H1 (cell line): ENCODE measurements around the gene ATG7. TPM values are rescaled to one million over a fixed set of nuclear protein-coding genes. Genes with fewer than 3 reads are reported as not detected.

Source experiments
- CBX5 ChIP-seq: fragments of 300-800, 300-1000 bp; sonication (generic); IDR thresholded peaks from 2 replicates; pipeline ENCODE4 v1.7.1; 2016; ENCODE audit warnings: antibody characterized with exemption, low read length, low read depth
- GABPA ChIP-seq: IDR thresholded peaks from 2 replicates; pipeline ENCODE4 v1.6.1; 2011; ENCODE audit warnings: mild to moderate bottlenecking, low read length, moderate library complexity, borderline replicate concordance; ENCODE audit not compliant: insufficient read depth
- GTF2F1 ChIP-seq: IDR thresholded peaks from 2 replicates; pipeline ENCODE4 v1.6.1; 2012; ENCODE audit warnings: low read depth, low read length, improper control_type of control experiment, borderline replicate concordance
- HDAC6 ChIP-seq: IDR thresholded peaks from one replicate; pipeline ENCODE4 v1.7.1; 2012; ENCODE audit warnings: low read depth, mild to moderate bottlenecking, inconsistent platforms, low read length, moderate library complexity
- RNF2 ChIP-seq: fragments of 200-900, 300-1000 bp; sonication (generic); IDR thresholded peaks from 2 replicates; pipeline ENCODE4 v1.7.1; 2016; ENCODE audit warnings: borderline replicate concordance, low read depth, mild to moderate bottlenecking, antibody characterized with exemption, low read length; ENCODE audit not compliant: poor library complexity, severe bottlenecking; ENCODE audit errors: missing control alignments
- SIRT6 ChIP-seq: IDR thresholded peaks from one replicate; pipeline ENCODE4 v1.7.1; 2012; ENCODE audit warnings: low read length, inconsistent platforms
- SUZ12 ChIP-seq: fragments of 200-600 bp; sonication (generic); IDR thresholded peaks from 2 replicates; pipeline ENCODE4 v1.6.1; 2012; ENCODE audit warnings: mild to moderate bottlenecking, inconsistent platforms, low read length, moderate library complexity, mixed read lengths
- TCF12 ChIP-seq: IDR thresholded peaks from 2 replicates; pipeline ENCODE4 v1.6.1; 2011; ENCODE audit warnings: low read depth, mild to moderate bottlenecking, low read length
- polyA plus RNA-seq, 7 experiments: library from polyadenylated mRNA; depleted of rRNA in 3 of 7; stranded (reverse) in 5 of 7; unstranded in 2 of 7; fragments of >200 nt in 5 of 7; fragments of 200-250 nt in 2 of 7; gene quantifications; 1 replicate in 5 of 7; 2 replicates in 1 of 7; 4 replicates in 1 of 7; pipeline versions ENCODE4 v1.2.1 to v1.2.3, GENCODE V29; 2011 to 2013; ENCODE audit warnings: missing spikeins in 2 of 7, mixed read lengths in 2 of 7
- total RNA-seq: library from RNA; stranded (reverse); fragmentation: NEBNext Ultra II Directional; extraction: Animal tissue kit (Norgen Biotek cat#: 25700); gene quantifications from 2 replicates; pipeline ENCODE4 v1.2.1, GENCODE V29; 2021
- TF ChIP-seq, protein P1 (sequence below): fragments of 300-600 bp; sonication (generic); IDR thresholded peaks from 2 replicates; pipeline ENCODE4 v1.7.1; 2012; ENCODE audit warnings: low read length, moderate library complexity, mild to moderate bottlenecking, inconsistent platforms; ENCODE audit not compliant: insufficient replicate concordance
- TF ChIP-seq, protein P2 (sequence below): IDR thresholded peaks from 2 replicates; pipeline ENCODE4 v1.6.1; 2011; ENCODE audit warnings: low read depth, mild to moderate bottlenecking, low read length; ENCODE audit not compliant: insufficient read depth
- TF ChIP-seq, protein P3 (sequence below): IDR thresholded peaks from 2 replicates; pipeline ENCODE4 v1.6.1; 2012; ENCODE audit warnings: inconsistent platforms

ATG7 gene
- total and polyA plus RNA-seq, 2 of the 8 experiments (the other 6 are each of a cell fraction or from before 2014, with no cell fraction given) = 15.0 to 19.1 TPM

DNA sequence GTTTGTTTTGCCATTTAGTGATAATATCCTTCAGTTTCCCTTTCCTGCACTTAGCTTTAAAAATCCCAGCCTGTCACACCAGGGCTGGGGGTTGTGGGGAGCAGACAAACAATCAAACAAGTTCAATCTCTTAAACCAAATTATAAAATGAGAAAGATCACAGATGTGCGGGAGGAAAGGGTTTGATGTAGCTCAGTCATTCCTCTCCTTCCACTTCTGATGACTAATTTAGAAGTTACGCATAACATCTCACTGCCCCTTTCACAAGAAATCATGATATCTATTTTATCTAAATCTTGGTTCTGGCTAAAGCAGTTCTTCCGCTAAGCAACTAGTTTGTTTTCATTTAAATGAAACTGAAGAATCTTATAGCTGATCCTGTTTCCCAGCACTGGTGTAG is 34.1 kb upstream of the ATG7 start (continued):
- TF ChIP-seq, protein P1, sequence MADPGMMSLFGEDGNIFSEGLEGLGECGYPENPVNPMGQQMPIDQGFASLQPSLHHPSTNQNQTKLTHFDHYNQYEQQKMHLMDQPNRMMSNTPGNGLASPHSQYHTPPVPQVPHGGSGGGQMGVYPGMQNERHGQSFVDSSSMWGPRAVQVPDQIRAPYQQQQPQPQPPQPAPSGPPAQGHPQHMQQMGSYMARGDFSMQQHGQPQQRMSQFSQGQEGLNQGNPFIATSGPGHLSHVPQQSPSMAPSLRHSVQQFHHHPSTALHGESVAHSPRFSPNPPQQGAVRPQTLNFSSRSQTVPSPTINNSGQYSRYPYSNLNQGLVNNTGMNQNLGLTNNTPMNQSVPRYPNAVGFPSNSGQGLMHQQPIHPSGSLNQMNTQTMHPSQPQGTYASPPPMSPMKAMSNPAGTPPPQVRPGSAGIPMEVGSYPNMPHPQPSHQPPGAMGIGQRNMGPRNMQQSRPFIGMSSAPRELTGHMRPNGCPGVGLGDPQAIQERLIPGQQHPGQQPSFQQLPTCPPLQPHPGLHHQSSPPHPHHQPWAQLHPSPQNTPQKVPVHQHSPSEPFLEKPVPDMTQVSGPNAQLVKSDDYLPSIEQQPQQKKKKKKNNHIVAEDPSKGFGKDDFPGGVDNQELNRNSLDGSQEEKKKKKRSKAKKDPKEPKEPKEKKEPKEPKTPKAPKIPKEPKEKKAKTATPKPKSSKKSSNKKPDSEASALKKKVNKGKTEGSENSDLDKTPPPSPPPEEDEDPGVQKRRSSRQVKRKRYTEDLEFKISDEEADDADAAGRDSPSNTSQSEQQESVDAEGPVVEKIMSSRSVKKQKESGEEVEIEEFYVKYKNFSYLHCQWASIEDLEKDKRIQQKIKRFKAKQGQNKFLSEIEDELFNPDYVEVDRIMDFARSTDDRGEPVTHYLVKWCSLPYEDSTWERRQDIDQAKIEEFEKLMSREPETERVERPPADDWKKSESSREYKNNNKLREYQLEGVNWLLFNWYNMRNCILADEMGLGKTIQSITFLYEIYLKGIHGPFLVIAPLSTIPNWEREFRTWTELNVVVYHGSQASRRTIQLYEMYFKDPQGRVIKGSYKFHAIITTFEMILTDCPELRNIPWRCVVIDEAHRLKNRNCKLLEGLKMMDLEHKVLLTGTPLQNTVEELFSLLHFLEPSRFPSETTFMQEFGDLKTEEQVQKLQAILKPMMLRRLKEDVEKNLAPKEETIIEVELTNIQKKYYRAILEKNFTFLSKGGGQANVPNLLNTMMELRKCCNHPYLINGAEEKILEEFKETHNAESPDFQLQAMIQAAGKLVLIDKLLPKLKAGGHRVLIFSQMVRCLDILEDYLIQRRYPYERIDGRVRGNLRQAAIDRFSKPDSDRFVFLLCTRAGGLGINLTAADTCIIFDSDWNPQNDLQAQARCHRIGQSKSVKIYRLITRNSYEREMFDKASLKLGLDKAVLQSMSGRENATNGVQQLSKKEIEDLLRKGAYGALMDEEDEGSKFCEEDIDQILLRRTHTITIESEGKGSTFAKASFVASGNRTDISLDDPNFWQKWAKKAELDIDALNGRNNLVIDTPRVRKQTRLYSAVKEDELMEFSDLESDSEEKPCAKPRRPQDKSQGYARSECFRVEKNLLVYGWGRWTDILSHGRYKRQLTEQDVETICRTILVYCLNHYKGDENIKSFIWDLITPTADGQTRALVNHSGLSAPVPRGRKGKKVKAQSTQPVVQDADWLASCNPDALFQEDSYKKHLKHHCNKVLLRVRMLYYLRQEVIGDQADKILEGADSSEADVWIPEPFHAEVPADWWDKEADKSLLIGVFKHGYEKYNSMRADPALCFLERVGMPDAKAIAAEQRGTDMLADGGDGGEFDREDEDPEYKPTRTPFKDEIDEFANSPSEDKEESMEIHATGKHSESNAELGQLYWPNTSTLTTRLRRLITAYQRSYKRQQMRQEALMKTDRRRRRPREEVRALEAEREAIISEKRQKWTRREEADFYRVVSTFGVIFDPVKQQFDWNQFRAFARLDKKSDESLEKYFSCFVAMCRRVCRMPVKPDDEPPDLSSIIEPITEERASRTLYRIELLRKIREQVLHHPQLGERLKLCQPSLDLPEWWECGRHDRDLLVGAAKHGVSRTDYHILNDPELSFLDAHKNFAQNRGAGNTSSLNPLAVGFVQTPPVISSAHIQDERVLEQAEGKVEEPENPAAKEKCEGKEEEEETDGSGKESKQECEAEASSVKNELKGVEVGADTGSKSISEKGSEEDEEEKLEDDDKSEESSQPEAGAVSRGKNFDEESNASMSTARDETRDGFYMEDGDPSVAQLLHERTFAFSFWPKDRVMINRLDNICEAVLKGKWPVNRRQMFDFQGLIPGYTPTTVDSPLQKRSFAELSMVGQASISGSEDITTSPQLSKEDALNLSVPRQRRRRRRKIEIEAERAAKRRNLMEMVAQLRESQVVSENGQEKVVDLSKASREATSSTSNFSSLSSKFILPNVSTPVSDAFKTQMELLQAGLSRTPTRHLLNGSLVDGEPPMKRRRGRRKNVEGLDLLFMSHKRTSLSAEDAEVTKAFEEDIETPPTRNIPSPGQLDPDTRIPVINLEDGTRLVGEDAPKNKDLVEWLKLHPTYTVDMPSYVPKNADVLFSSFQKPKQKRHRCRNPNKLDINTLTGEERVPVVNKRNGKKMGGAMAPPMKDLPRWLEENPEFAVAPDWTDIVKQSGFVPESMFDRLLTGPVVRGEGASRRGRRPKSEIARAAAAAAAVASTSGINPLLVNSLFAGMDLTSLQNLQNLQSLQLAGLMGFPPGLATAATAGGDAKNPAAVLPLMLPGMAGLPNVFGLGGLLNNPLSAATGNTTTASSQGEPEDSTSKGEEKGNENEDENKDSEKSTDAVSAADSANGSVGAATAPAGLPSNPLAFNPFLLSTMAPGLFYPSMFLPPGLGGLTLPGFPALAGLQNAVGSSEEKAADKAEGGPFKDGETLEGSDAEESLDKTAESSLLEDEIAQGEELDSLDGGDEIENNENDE = no peak
- TF ChIP-seq, protein P2, sequence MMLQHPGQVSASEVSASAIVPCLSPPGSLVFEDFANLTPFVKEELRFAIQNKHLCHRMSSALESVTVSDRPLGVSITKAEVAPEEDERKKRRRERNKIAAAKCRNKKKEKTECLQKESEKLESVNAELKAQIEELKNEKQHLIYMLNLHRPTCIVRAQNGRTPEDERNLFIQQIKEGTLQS = no peak
- TF ChIP-seq TCF12 (no peak), CBX5 (no peak), GABPA (no peak), SIRT6 (no peak), HDAC6 (no peak), SUZ12 (no peak), RNF2 (no peak), GTF2F1 (no peak)
- TF ChIP-seq, protein P3, sequence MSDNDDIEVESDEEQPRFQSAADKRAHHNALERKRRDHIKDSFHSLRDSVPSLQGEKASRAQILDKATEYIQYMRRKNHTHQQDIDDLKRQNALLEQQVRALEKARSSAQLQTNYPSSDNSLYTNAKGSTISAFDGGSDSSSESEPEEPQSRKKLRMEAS = no peak
